HCT116 (cell line): Measurements from ENCODE around the gene OPN1MW. TPM values are rescaled to one million over a fixed set of nuclear protein-coding genes. Genes with fewer than 3 reads are reported as not detected.
"Not testable (repeated sequence)": the region's sequence is repeated elsewhere in the genome, so short reads cannot be mapped to it uniquely, and the experiment has no call there.

Source experiments
- ATAC-seq: fragments of 200-7000 bp; cut with Tn5 transposase; 2 replicates; pipeline ENCODE4 v1.9.1; 2020; ENCODE audit warnings: mild to moderate bottlenecking, moderate library complexity
- BruUV-seq: library from RNA; stranded (reverse); fragments of 400-500 nt; replicated peaks from 2 replicates; lab custom pipeline; 2021; lab: Mats Ljungman, UMichigan
- CTCF ChIA-PET: fragments of 300-600 bp; sonication (Branson Sonifier 250); formaldehyde crosslinking; loops from one replicate; lab custom pipeline; 2021; ENCODE audit warnings: antibody characterized with exemption; lab: Charles Lee
- POLR2A ChIA-PET: fragments of 300-600, 350-600 bp; sonication (Branson Sonifier 250); formaldehyde crosslinking; loops from one replicate; lab custom pipeline; 2021; ENCODE audit warnings: antibody characterized with exemption; lab: Charles Lee
- RAD21 ChIA-PET, 2 experiments: fragments of 300-600 bp; sonication (Branson Sonifier 250); formaldehyde crosslinking; loops; one replicate each; lab custom pipeline; 2023; ENCODE audit warnings: low total read pairs in 2 of 2; ENCODE audit not compliant: uncharacterized antibody in 2 of 2, unreplicated experiment in 2 of 2, low non-redundant PET in 1 of 2; lab: Charles Lee
- DNase-seq: peaks from one replicate; pipeline ENCODE4 v3.0.0-alpha.2; 2010; ENCODE audit warnings: low read depth, low spot score
- H2AFZ ChIP-seq: fragments of 200-600 bp; shearing (Covaris generic), sonication (generic); 2 replicates; pipeline ENCODE4 v1.6.1; 2017; ENCODE audit warnings: low read depth, mixed run types, mixed read lengths, antibody characterized with exemption, low read length; ENCODE audit not compliant: poor library complexity, severe bottlenecking
- H3K27ac ChIP-seq: 2 replicates; pipeline ENCODE4 v1.5.1; 2012; ENCODE audit warnings: low read depth, low read length
- H3K27me3 ChIP-seq: fragments of 200-600 bp; sonication (generic); 2 replicates; pipeline ENCODE4 v1.6.1; 2016; ENCODE audit warnings: mixed run types, low read length, mixed read lengths; ENCODE audit not compliant: insufficient read depth
- H3K36me3 ChIP-seq, 2 experiments: fragments of 200-500 bp in 1 of 2; fragments of 200-600 bp in 1 of 2; sonication (Bioruptor generic) in 1 of 2; sonication (generic) in 1 of 2; 2 replicates each; pipeline versions ENCODE4 v1.5.1 to v1.6.1; 2014 to 2016; ENCODE audit warnings: low read length in 2 of 2, inconsistent platforms in 1 of 2, mixed read lengths in 1 of 2, mixed run types in 1 of 2; ENCODE audit not compliant: insufficient read depth in 2 of 2, control insufficient read depth in 1 of 2
- H3K4me1 ChIP-seq, 2 experiments: fragments of 200-600 bp in 1 of 2; sonication (generic) in 1 of 2; 2 replicates each; pipeline versions ENCODE4 v1.5.1 to v1.6.1; 2012 to 2017; ENCODE audit warnings: low read length in 2 of 2, inconsistent platforms in 1 of 2, mild to moderate bottlenecking in 1 of 2, mixed read lengths in 1 of 2, mixed run types in 1 of 2, moderate library complexity in 1 of 2; ENCODE audit not compliant: insufficient read depth in 2 of 2, control insufficient read depth in 1 of 2
- H3K4me2 ChIP-seq: fragments of 200-600 bp; sonication (generic); 2 replicates; pipeline ENCODE4 v1.6.1; 2017; ENCODE audit warnings: mixed run types, low read length, mixed read lengths
- H3K4me3 ChIP-seq, 2 experiments: fragments of 200-600 bp in 1 of 2; sonication (generic) in 1 of 2; replicated peaks in 1 of 2; 2 replicates each; pipeline ENCODE4 v1.5.1; 2011 to 2016; ENCODE audit warnings: low read length in 2 of 2, control low read depth in 1 of 2, low read depth in 1 of 2, mild to moderate bottlenecking in 1 of 2, mixed read lengths in 1 of 2, mixed run types in 1 of 2
- H3K79me2 ChIP-seq: fragments of 200-600 bp; sonication (generic); 2 replicates; pipeline ENCODE4 v1.6.1; 2017; ENCODE audit warnings: mild to moderate bottlenecking, mixed run types, low read length, moderate library complexity, mixed read lengths; ENCODE audit not compliant: insufficient read depth
- H3K9ac ChIP-seq: fragments of 200-600 bp; sonication (generic); 2 replicates; pipeline ENCODE4 v1.6.1; 2016; ENCODE audit warnings: low read length, mixed read lengths
- H3K9me2 ChIP-seq: fragments of 200-600 bp; sonication (generic), shearing (Covaris generic); 2 replicates; pipeline ENCODE4 v1.6.1; 2017; ENCODE audit warnings: mixed run types, mild to moderate bottlenecking, moderate library complexity; ENCODE audit not compliant: insufficient read depth
- H3K9me3 ChIP-seq, 2 experiments: fragments of 200-500 bp in 1 of 2; fragments of 200-600 bp in 1 of 2; sonication (Bioruptor generic) in 1 of 2; sonication (generic) in 1 of 2; 2 replicates each; pipeline ENCODE4 v1.6.1; 2014 to 2017; ENCODE audit warnings: low read length in 2 of 2, mixed read lengths in 2 of 2, inconsistent platforms in 1 of 2, low read depth in 1 of 2, mild to moderate bottlenecking in 1 of 2, mixed run types in 1 of 2, moderate library complexity in 1 of 2; ENCODE audit not compliant: control insufficient read depth in 1 of 2, insufficient read depth in 1 of 2
- H4K20me1 ChIP-seq: fragments of 200-600 bp; sonication (generic), shearing (Covaris generic); 2 replicates; pipeline ENCODE4 v1.6.1; 2017; ENCODE audit warnings: mixed run types, mild to moderate bottlenecking, moderate library complexity; ENCODE audit not compliant: insufficient read depth
- intact Hi-C: fragments of 100-400 bp; cut with micrococcal nuclease; formaldehyde crosslinking; loops from 2 replicates; pipeline ENCODE4 v1.10.0; 2022
- total RNA-seq: library from RNA; stranded (reverse); gene quantifications from one replicate; pipeline ENCODE4 v1.2.1, GENCODE V29; 2021; ENCODE audit not compliant: unreplicated experiment

The OPN1MW gene
- total RNA-seq, 1 experiment from 2014 or later: not detected

- H3K4me2 ChIP-seq, intact Hi-C loops, RAD21 ChIA-PET, ATAC-seq, H3K9me3 ChIP-seq, DNase-seq, CTCF ChIA-PET, BruUV-seq, H3K36me3 ChIP-seq, H3K27ac ChIP-seq, H3K4me1 ChIP-seq, POLR2A ChIA-PET, H3K27me3 ChIP-seq, H3K4me3 ChIP-seq, H2AFZ ChIP-seq, H4K20me1 ChIP-seq, H3K9ac ChIP-seq, H3K79me2 ChIP-seq, H3K9me2 ChIP-seq: not testable (repeated sequence)
Measured at GRCh38 chrX:154151030-154151429, 31.4 kb upstream of the OPN1MW start.

- POLR2A ChIA-PET, RAD21 ChIA-PET, H3K36me3 ChIP-seq, H2AFZ ChIP-seq, BruUV-seq, H3K4me1 ChIP-seq, intact Hi-C loops, H3K27me3 ChIP-seq, H3K27ac ChIP-seq, CTCF ChIA-PET, H3K4me2 ChIP-seq, H3K9me2 ChIP-seq, DNase-seq, H3K79me2 ChIP-seq, H3K4me3 ChIP-seq, H4K20me1 ChIP-seq, H3K9ac ChIP-seq, ATAC-seq, H3K9me3 ChIP-seq: not testable (repeated sequence)
Measured at GRCh38 chrX:154156221-154156620, 26.2 kb upstream of the OPN1MW start.

- H3K9ac ChIP-seq, H3K4me2 ChIP-seq, CTCF ChIA-PET, H3K27ac ChIP-seq, POLR2A ChIA-PET, intact Hi-C loops, H3K9me2 ChIP-seq, H3K4me1 ChIP-seq, H3K9me3 ChIP-seq, H3K36me3 ChIP-seq, H2AFZ ChIP-seq, H3K4me3 ChIP-seq, BruUV-seq, RAD21 ChIA-PET, H4K20me1 ChIP-seq, H3K27me3 ChIP-seq, DNase-seq, ATAC-seq, H3K79me2 ChIP-seq: not testable (repeated sequence)
Measured at GRCh38 chrX:154157207-154157606, 25.2 kb upstream of the OPN1MW start.

GRCh38 chrX:154159345-154159744 lies 23.1 kb upstream of the OPN1MW start:
- H3K79me2 ChIP-seq, H3K4me3 ChIP-seq, H3K4me2 ChIP-seq, BruUV-seq, H3K27me3 ChIP-seq, H3K9me3 ChIP-seq, H3K4me1 ChIP-seq, CTCF ChIA-PET, RAD21 ChIA-PET, H4K20me1 ChIP-seq, DNase-seq, H2AFZ ChIP-seq, ATAC-seq, H3K27ac ChIP-seq, H3K36me3 ChIP-seq, POLR2A ChIA-PET, H3K9ac ChIP-seq, H3K9me2 ChIP-seq, intact Hi-C loops: not testable (repeated sequence)

- H3K27ac ChIP-seq, H3K27me3 ChIP-seq, H3K4me2 ChIP-seq, H3K4me1 ChIP-seq, H3K9ac ChIP-seq, POLR2A ChIA-PET, DNase-seq, H3K9me2 ChIP-seq, H3K4me3 ChIP-seq, intact Hi-C loops, H4K20me1 ChIP-seq, H3K36me3 ChIP-seq, H2AFZ ChIP-seq, RAD21 ChIA-PET, CTCF ChIA-PET, H3K79me2 ChIP-seq, BruUV-seq, H3K9me3 ChIP-seq: not testable (repeated sequence)
- peak; percentile 62 for ATAC-seq
Measured at GRCh38 chrX:154164902-154165301, 17.5 kb upstream of the OPN1MW start.
